Lower leg skin (tissue), 3 donors: ENCODE measurements around the gene CAND1.

Source experiments
- POLR2A ChIP-seq, 2 donors: fragments of 450-650 bp; IDR thresholded peaks; one replicate each; pipeline ENCODE4 v1.6.1; 2016 to 2017; ENCODE audit warnings: antibody characterized with exemption in 2 of 2, mild to moderate bottlenecking in 1 of 2, moderate library complexity in 1 of 2
- TF ChIP-seq, protein P1 (sequence below), 3 donors: fragments of 450-650 bp; IDR thresholded peaks; one replicate each; pipeline ENCODE4 v1.5.1; 2016; ENCODE audit warnings: antibody characterized with exemption in 3 of 3, mild to moderate bottlenecking in 3 of 3, moderate library complexity in 2 of 3

DNA sequence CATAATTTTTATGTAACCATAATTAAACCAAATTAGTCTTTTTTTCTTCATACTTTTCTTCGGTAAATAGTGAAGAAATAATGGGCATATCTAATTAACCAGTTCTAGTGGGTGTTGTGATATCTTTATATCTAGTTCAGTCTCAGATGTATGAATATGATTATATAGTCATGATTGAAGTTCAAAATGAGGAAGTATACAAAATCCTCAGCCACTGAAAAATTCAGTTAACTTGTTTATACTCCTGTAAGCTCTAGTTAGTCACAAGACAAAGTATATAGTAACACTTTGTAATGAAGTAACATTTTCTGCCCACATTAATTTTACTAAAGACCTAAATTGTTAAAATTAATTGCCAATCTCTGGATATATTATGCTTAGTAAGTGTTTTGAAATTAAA is 46.5 kb downstream of the CAND1 start:
- TF ChIP-seq, protein P1, sequence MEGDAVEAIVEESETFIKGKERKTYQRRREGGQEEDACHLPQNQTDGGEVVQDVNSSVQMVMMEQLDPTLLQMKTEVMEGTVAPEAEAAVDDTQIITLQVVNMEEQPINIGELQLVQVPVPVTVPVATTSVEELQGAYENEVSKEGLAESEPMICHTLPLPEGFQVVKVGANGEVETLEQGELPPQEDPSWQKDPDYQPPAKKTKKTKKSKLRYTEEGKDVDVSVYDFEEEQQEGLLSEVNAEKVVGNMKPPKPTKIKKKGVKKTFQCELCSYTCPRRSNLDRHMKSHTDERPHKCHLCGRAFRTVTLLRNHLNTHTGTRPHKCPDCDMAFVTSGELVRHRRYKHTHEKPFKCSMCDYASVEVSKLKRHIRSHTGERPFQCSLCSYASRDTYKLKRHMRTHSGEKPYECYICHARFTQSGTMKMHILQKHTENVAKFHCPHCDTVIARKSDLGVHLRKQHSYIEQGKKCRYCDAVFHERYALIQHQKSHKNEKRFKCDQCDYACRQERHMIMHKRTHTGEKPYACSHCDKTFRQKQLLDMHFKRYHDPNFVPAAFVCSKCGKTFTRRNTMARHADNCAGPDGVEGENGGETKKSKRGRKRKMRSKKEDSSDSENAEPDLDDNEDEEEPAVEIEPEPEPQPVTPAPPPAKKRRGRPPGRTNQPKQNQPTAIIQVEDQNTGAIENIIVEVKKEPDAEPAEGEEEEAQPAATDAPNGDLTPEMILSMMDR (IDR thresholded peaks at IDR 0.05) = no peak
- no peak for TF ChIP-seq POLR2A (IDR thresholded peaks at IDR 0.05)
